ENCODE results near the gene MARCHF3. TPM values are rescaled to one million over a fixed set of nuclear protein-coding genes. Genes with fewer than 3 reads are reported as not detected.
"Not testable (repeated sequence)": the region's sequence is repeated elsewhere in the genome, so short reads cannot be mapped to it uniquely, and the experiment has no call there.

Gene MARCHF3
- total RNA-seq, 1 experiment from 2014 or later: 3.4 TPM

DNA sequence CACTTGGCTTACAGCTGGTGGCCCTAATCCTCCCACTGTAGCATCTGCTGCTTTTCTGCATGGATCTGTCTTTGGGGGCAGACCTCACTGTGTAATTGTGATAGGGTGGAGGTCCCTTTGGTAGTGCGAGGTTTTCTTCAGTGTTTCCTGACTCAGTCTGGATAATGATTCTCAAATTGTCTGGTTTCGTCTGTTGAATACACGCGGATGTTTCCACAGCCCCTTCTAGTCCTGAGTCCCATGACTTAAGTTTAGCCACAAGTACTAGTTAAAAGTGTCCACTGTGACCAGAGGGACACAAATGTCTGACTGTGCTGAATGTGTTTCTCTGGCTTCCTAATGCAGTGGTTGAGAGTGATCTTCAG lies 182.9 kb downstream of the MARCHF3 start:
- Histone ChIP-seq H3K4me1 (replicated peaks) (no peaks in the 10 kb centered on the region), H3K27ac (no peak overlapping the region), H3K9me3 (replicated peaks) (no peaks in the 10 kb centered on the region), H3K27me3 (replicated peaks) (no peaks in the 10 kb centered on the region), H3K4me3 (no peak overlapping the region), H3K36me3 (no peaks in the 10 kb centered on the region)
- DNase-seq (ENCODE audit: low read depth in 1 of 2, low spot score in 2 of 2): no peak

DNA sequence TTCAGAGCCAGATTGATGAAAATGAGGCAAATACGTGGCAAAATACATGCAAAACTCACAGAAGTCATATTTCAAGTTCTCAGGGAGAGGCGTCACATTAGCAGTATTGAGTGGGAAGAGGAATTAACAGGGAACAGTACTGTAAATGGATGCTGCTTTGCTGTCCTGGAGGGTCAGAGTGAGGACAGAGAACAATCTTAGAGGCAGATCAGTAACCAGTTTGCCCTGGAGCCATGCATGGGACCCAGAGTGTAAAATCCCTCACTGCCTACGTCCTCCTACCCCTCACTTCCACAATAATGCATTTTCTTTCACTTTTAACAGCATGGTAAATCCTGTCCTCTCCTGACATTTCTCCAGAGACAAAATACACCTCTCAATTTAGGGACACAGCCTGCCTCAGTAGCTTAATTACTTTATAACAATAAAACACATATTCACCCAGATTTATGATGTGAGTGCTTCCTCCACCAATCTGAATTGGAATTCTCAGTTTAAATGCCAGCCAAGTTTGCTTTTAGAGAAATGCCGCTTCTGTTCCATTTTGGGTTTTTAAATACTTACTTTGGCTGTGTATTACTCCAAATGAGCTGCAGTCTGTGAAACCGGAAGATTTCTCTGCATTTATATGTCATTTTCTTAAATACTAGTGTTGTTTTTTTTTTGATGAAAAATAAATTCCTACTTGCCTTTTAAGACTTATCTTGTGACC lies 183.5 kb downstream of the MARCHF3 start:
- no peaks in the 10 kb centered on the region for H3K36me3 ChIP-seq
- no peaks in the 10 kb centered on the region for H3K9me3 ChIP-seq (replicated peaks)
- H3K4me3 ChIP-seq: no peak overlapping the region
- no peak for DNase-seq (ENCODE audit: low read depth in 1 of 2, low spot score in 2 of 2)
- H3K27me3 ChIP-seq (replicated peaks): no peaks in the 10 kb centered on the region
- no peak overlapping the region for H3K27ac ChIP-seq
- H3K4me1 ChIP-seq (replicated peaks): no peaks in the 10 kb centered on the region

DNA sequence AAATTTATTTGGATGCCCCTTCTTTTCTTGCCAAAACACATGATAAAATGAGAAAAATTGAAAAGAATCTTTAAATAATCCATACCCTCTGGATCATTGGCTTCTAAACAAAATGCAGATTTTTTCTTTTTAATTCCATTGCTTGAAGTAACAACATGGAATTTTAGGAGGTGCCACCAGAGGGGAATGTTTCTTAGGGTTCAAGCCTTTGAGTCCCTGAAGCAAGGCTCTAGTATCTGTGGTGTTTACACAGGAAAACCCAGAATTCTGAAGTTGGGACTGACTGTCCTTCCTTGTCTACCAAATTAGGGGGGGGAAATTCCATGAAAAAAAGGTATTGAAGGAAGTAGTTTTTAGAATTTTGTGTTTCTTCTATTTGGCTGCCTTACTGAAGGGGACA lies 184.0 kb downstream of the MARCHF3 start:
- Histone ChIP-seq H3K4me1 (replicated peaks) (no peaks in the 10 kb centered on the region), H3K36me3 (no peaks in the 10 kb centered on the region), H3K4me3 (no peak overlapping the region), H3K27me3 (replicated peaks) (no peaks in the 10 kb centered on the region), H3K27ac (no peak overlapping the region), H3K9me3 (replicated peaks) (no peaks in the 10 kb centered on the region)
- no peak for DNase-seq (ENCODE audit: low read depth in 1 of 2, low spot score in 2 of 2)

DNA sequence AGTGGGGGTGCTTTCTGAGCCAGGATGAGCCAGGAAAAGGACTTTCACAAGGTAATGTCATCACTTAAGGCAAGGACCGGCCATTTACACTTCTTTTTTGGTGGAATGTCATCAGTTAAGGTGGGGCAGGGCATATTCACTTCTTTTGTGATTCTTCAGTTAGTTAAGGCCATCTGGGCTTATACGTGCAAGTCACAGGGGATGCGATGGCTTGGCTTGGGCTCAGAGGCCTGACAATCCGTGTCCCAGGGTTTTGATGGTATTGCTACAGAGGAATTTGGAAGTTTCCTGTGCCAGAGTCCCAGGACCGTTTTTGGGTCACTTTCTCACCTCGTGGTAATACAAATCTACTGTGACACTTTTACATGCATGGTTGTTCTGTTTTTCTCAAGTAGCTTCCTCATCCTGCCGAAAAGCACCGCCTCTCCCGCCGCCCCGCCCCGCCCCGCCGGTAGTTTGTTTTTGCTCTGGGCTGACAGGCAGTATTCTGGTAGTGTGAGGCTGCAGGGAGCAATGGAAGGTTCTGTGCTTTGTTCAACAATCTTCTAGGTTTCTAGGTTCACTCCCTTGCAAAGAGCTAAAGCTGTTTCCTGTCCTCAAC lies 184.8 kb downstream of the MARCHF3 start:
- H3K4me3 ChIP-seq; H3K27ac ChIP-seq; H3K9me3 ChIP-seq (replicated peaks); H3K27me3 ChIP-seq (replicated peaks); H3K36me3 ChIP-seq; DNase-seq (ENCODE audit: low read depth in 1 of 2, low spot score in 2 of 2); H3K4me1 ChIP-seq (replicated peaks): not testable (repeated sequence)

DNA sequence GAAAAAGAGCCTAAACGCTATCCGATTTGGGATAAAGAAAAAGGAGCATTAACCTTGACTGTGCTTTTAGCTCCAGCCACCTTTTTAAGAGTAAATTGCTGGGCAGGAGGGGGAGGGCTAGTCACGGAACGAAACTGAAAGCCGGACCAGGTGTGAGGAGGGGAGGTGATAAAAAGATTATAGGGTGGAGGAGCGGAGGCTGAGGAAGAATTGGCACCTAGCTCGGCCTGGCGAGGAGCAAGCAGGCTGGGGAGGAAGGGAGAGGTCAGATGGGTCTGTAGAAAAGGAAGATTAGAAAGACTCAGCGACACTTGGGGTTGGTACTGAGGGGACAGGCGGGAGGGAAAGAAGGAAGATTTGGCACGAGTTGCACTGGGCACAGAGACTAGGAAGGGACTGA lies 187.0 kb downstream of the MARCHF3 start:
- H3K27me3 ChIP-seq (replicated peaks); DNase-seq (ENCODE audit: low read depth in 1 of 2, low spot score in 2 of 2); H3K27ac ChIP-seq; H3K4me1 ChIP-seq (replicated peaks); H3K4me3 ChIP-seq; H3K9me3 ChIP-seq (replicated peaks): not testable (repeated sequence)
- H3K36me3 ChIP-seq: peaks cover 10% of the 10 kb centered on the region

DNA sequence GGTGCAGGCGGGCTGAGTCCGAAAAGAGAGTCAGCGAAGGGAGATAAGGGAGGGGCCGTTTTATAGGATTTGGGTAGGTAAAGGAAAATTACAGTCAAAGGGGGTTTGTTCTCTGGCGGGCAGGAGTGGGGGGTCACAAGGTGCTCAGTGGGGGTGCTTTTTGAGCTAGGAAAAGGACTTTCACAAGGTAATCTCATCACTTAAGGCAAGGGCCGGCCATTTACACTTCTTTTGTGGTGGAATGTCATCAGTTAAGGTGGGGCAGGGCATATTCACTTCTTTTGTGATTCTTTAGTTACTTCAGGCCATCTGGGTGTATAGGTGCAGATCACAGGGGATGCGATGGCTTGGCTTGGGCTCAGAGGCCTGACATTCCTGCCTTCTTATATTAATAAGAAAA lies 191.0 kb downstream of the MARCHF3 start:
- not testable (repeated sequence) for H3K27me3 ChIP-seq (replicated peaks); H3K27ac ChIP-seq; H3K4me1 ChIP-seq (replicated peaks); H3K9me3 ChIP-seq (replicated peaks); H3K4me3 ChIP-seq; DNase-seq (ENCODE audit: low read depth in 1 of 2, low spot score in 2 of 2)
- peaks cover 47% of the 10 kb centered on the region for H3K36me3 ChIP-seq

DNA sequence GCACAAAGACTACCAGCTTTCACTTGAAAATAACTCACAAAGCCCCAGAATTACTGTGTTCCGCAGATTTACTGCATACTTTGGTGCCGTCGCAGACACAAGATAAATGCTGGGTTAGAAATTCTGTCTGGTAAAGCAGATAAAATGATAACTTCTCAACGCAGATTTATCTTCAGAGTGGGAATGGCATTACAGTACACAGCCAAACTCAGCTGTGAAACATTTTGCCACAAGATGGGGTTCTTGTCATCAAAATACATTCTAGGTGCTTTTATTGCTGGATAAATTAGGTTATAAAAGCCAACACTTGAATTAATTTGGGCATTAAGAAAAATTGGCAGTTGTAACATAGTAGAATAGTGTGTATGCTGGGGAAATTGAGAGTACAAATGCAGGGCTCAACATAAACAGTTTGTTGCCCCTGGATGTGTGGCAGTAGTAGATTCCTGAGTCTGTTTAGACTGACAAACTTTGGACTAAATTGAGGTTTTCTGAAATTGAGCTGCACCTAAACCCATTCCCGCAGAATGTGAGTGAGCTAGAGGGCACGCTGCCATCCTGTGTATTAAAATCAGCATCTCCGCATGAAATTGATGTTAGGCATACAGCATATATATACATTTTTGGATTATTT lies 192.3 kb downstream of the MARCHF3 start:
- Histone ChIP-seq H3K36me3 (peaks cover 61% of the 10 kb centered on the region), H3K4me3 (no peak overlapping the region), H3K9me3 (replicated peaks) (no peaks in the 10 kb centered on the region), H3K4me1 (replicated peaks) (no peaks in the 10 kb centered on the region), H3K27me3 (replicated peaks) (no peaks in the 10 kb centered on the region), H3K27ac (no peak overlapping the region)
- DNase-seq (ENCODE audit: low read depth in 1 of 2, low spot score in 2 of 2): no peak

DNA sequence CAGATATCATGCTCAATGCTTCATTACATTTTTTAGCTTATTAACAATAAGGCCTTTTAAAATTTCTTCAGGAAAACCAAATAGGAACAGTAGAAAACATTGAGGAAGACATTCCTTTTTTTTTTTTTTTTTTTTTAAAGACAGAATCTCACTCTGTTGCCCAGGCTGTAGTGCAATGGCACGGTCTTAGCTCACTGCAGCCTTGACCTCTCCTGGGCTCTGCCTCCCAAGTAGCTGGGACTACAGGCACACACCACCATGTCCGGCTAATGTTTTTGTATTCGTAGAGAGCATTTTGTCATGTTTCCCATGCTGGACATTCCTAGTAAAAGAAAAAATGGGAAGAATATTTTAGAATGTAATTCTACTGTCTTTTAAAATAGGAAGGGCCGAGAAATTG lies 193.1 kb downstream of the MARCHF3 start:
- no peak for DNase-seq (ENCODE audit: low read depth in 1 of 2, low spot score in 2 of 2)
- Histone ChIP-seq H3K36me3 (peaks cover 69% of the 10 kb centered on the region), H3K9me3 (replicated peaks) (no peaks in the 10 kb centered on the region), H3K4me3 (no peak overlapping the region), H3K4me1 (replicated peaks) (no peaks in the 10 kb centered on the region), H3K27ac (no peak overlapping the region), H3K27me3 (replicated peaks) (no peaks in the 10 kb centered on the region)

DNA sequence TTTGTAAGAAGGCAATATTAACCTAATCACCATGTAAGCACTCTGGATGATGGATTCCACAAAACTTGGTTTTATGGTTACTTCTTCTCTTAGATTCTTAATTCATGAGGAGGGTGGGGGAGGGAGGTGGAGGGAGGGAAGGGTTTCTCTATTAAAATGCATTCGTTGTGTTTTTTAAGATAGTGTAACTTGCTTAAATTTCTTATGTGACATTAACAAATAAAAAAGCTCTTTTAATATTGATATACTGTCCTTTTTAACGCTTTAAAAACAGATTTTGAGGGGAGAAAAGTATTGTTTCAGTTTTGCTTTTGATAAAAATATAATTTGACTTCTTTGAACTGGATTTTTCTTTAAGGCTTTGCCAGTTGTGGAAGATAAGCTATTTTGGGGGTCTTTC lies 193.6 kb downstream of the MARCHF3 start:
- no peaks in the 10 kb centered on the region for H3K4me1 ChIP-seq (replicated peaks)
- no peaks in the 10 kb centered on the region for H3K9me3 ChIP-seq (replicated peaks)
- H3K36me3 ChIP-seq: peaks cover 73% of the 10 kb centered on the region
- DNase-seq (ENCODE audit: low read depth in 1 of 2, low spot score in 2 of 2): no peak
- H3K4me3 ChIP-seq: no peak overlapping the region
- H3K27me3 ChIP-seq (replicated peaks): no peaks in the 10 kb centered on the region
- H3K27ac ChIP-seq: no peak overlapping the region

DNA sequence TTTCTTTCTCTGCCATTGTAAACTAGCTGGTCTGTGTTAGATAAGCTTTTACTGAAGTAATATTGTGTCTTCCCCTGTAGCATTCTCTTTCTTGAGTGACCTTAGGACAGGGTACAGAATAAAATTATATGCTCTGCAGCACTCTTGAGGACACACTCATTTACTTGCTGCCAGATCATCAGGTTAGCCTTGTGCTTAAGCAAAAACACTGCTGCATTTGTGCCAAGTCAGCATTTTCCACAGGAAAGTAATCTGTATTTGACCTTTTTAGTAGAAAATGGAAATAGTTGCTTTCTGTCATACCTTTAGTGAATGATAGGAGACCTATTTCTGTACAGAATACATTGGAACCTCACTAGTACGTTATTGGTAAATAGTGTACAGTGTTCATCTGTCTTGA lies 199.2 kb downstream of the MARCHF3 start:
- Histone ChIP-seq H3K27me3 (replicated peaks) (no peaks in the 10 kb centered on the region), H3K4me3 (no peak overlapping the region), H3K27ac (no peak overlapping the region), H3K36me3 (peaks cover 100% of the 10 kb centered on the region), H3K9me3 (replicated peaks) (no peaks in the 10 kb centered on the region), H3K4me1 (replicated peaks) (no peaks in the 10 kb centered on the region)
- DNase-seq (ENCODE audit: low read depth in 1 of 2, low spot score in 2 of 2): no peak

DNA sequence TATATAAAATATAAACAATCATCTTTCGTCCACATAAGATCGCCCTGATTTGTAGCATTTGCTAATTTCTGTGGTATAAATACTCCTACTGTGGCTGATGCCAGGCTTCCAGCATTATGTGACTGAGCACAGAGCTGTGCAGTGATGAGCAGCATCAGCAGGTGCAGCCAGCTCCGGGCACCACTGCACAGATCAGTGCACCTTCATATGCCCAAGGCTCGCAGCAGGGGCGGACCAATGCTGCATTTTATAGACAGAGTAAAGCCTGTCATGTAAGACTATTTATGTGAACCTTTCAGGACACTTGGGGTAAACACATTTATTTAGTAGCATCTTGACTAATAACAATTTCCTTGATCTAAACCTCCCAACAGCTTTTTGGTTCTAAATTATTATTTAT lies 200.3 kb downstream of the MARCHF3 start:
- Histone ChIP-seq H3K9me3 (replicated peaks) (no peaks in the 10 kb centered on the region), H3K4me3 (no peak overlapping the region), H3K27me3 (replicated peaks) (no peaks in the 10 kb centered on the region), H3K36me3 (peaks cover 100% of the 10 kb centered on the region), H3K27ac (no peak overlapping the region), H3K4me1 (replicated peaks) (no peaks in the 10 kb centered on the region)
- no peak for DNase-seq (ENCODE audit: low read depth in 1 of 2, low spot score in 2 of 2)

DNA sequence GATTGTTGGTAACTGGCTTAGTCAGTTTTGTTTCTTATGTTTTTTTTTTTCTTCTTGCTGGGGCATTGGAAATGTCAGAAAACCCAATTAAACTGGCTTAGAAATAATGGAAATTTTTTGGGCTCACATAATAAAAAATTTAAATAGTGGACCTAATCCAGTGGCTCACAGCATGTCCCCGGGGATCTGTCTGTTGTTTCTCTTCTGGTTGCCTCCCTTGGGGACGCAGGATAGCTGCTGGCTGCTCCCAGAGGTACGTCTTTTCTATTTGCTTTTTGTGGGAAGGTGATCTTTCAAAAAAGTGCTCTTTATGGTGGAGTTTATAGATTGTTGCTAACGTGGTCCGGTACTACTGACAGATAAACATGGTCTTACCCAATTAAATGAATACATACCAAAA lies 201.3 kb downstream of the MARCHF3 start:
- H3K4me1 ChIP-seq (replicated peaks): no peaks in the 10 kb centered on the region
- no peaks in the 10 kb centered on the region for H3K9me3 ChIP-seq (replicated peaks)
- H3K4me3 ChIP-seq: no peak overlapping the region
- no peak overlapping the region for H3K27ac ChIP-seq
- H3K36me3 ChIP-seq: peaks cover 96% of the 10 kb centered on the region
- H3K27me3 ChIP-seq (replicated peaks): no peaks in the 10 kb centered on the region
- no peak for DNase-seq (ENCODE audit: low read depth in 1 of 2, low spot score in 2 of 2)

DNA sequence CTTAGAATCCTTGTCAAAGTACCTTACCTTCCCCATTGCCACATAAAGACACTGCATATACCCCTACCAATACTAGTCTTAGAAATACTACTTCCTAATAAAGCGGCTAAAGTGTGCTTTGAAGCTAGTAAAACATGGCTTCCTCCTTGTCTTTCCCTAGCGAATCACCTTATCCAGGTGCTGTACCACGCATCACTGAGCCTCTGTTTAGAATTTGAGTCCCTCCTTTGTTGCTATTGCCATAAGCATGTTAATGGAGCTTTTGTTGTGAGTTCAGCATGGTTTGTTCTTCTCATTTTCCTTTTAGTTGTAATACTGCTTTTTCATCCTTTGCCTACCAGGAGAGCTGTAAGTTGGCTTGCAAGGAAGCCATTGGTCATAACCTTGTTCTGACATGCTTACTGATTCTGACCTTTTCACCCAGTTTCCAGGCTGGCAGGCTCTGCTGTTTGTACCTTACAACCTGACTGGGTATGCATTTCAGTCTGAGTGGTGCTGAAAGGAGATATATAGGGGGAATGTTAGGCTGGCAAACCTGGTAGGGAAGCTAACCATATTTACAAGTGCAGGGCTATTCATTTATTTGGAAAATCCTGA lies 203.6 kb downstream of the MARCHF3 start:
- no peak for DNase-seq (ENCODE audit: low read depth in 1 of 2, low spot score in 2 of 2)
- no peak overlapping the region for H3K27ac ChIP-seq
- H3K36me3 ChIP-seq: peaks cover 95% of the 10 kb centered on the region
- no peaks in the 10 kb centered on the region for H3K9me3 ChIP-seq (replicated peaks)
- no peak overlapping the region for H3K4me3 ChIP-seq
- no peaks in the 10 kb centered on the region for H3K27me3 ChIP-seq (replicated peaks)
- H3K4me1 ChIP-seq (replicated peaks): no peaks in the 10 kb centered on the region

DNA sequence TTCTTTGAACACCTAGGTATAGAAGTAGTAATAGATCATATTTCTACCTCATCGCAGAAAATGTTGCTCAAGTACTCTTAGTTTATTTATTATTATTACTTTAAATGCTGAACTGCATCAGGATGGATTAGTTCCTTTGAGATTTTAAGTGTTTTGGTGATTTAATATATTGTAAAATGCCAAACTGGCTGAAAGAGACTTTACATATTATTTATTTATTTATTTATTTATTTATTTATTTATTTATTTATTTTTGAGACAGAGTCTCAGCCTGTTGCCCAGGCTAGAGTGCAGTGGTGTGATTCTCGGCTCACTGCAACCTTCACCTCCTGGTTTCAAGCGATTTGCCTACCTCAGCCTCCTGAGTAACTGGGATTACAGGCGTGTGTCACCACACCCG lies 211.1 kb downstream of the MARCHF3 start:
- Histone ChIP-seq H3K9me3 (replicated peaks) (no peaks in the 10 kb centered on the region), H3K4me1 (replicated peaks) (no peaks in the 10 kb centered on the region), H3K36me3 (peaks cover 94% of the 10 kb centered on the region), H3K27ac (no peak overlapping the region), H3K27me3 (replicated peaks) (no peaks in the 10 kb centered on the region), H3K4me3 (no peak overlapping the region)
- DNase-seq (ENCODE audit: low read depth in 1 of 2, low spot score in 2 of 2): no peak
